ENCODE measurements around the gene PRM3.

DNA sequence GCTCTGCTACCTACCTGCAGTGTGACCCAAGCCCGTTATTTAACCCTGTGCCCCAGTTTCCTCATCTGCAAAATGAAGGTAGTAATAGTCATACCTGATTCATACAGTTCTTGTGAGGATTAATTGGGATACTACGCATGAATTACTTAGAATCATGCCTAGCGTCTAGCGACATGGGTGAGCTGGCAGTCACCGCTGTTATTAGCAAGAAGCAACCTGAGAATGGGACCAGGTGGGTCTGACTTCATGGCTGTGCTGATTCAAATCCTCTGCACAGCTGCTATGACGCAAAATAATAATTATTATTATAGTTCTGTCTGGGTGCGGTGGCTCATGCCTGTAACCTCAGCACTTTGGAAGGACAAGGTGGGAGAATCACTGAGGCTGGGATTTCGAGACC, 25.3 kb downstream of the PRM3 start:
- TF ChIP-seq EZH2 (IDR thresholded peaks at IDR 0.05; ENCODE audit: low read length, missing control alignments) (no peak), CTCF (conservative IDR thresholded peaks at IDR 0.05 in 1 of 2, IDR thresholded peaks at IDR 0.05 in 1 of 2; ENCODE audit: low read depth in 1 of 2, low read length in 2 of 2) (no peak)
